CD4-positive, alpha-beta T cell treated with Interleukin-2 at 100 ng/mL for 4 hours (primary cell): ENCODE measurements around the gene ROR1.

Experiments
- DNase-seq: peaks from one replicate; pipeline ENCODE4 v3.0.0-alpha.2; 2020; ENCODE audit warnings: low spot score

The ROR1 gene

GRCh38 chr1:64110924-64111777 lies 337.3 kb downstream of the ROR1 start:
- no peak for DNase-seq

DNA sequence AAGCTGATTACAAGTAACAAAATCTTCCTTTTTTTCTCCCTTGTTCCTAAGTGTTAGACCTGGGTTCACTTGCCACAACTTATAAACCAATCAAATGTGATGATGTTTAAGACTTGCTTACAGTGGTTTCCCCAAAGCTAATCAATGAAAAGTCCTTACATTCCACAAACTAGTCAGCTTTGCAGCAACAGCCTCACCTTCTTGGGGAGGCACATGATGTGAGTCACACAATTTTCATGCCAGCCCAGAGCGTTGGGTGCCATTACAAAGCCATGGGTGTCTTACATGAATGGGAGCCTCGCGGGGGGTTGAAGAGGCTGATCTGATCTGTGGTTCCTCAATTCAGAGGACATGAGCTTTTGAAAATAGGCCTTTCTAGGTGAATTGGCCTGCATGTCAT lies 338.0 kb downstream of the ROR1 start:
- DNase-seq: no peak

- no peak for DNase-seq
These were observed 338.5 kb downstream of the ROR1 start for GRCh38 chr1:64112281-64112680.

DNA sequence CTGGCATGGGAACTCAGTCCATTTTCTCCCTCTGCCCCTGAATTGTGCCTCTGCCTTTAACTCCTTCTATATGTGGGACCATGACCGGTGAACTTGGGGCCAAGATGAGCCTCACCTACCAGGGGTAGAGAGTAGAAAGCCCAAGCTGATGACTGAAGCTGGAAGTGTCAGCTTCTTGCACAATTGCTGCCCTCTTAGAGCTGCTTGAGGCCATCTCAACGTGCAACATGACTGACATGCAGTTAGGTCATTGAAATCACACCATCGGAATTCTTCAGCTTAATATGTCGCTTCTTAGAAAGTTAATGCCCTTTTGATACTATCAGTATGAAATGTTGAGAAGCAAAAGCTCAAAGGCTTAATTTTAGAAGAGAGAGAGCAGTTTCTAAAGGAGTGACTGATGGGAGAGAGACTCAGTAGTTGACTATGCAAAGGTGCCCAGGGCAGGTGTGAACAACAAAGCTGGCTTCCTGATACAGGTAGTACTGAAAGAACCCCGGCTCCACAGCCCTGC lies 340.3 kb downstream of the ROR1 start:
- DNase-seq: no peak

GRCh38 chr1:64116537-64116936 lies 342.7 kb downstream of the ROR1 start:
- DNase-seq: no peak

DNA sequence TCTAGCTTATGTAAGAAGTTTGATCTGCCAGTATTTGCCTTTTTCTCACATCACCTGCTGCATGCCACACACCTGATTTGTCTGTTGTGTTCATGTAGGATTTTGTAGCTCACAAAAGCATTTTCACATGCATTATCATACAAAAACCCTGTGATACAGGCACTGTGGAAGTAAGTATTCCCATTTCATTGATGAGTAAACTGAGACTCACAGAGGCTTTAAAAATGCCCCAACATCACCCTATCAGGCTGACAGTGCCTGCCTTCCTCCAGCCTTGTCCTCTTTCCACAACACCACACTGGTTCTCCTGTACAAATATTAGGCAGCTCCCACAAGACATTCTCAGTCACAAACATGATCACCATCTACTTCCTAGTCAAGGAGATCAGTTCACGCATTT lies 343.7 kb downstream of the ROR1 start:
- DNase-seq: no peak

DNA sequence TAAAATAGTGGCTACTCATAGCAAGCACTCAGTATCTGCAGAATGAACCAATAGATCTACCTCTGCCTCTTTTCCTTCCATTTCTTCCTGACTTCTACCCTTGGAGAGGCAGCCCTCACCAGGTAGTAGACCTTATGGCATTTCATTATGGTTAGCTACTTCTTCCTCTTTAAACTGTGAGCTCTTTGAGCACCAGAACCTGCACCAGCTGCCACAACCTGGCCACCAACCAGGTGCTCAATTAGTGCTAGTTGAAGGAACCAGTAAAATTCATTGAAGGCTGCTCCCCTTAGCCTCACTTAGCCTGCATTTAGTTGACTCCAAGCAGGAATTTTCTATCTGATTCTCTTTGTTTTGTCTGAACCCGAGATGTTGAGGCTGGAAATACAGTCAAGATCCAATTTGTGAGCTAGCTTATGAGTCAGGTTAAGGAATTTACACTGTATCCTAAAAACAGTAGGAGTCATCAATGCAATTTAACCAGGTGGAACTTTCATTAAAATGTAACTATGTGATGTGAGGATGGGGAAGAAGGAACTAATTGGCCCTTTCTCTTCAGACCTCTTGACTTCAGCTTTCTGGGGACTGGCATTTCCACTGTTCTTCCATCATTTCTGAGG lies 348.1 kb downstream of the ROR1 start:
- no peak for DNase-seq

DNA sequence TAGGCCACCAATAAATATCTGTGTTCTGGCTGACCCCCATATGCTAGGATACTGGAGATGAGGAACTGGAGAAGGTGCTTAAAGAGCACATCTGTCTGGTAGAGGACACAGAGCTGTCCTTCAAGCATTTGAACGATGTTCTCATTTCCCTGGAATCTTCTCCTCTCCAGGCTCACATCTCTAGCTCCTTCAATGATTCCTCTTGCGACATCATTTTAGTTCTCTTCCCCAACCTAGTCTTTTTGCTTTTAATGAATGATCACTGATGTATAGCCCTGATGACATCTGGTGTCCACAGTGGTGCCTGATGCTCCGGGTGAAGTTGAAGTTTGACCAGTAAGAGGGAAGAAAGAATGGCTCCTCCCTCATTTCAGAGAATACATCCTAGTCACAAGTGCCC lies 348.8 kb downstream of the ROR1 start:
- no peak for DNase-seq

- DNase-seq: no peak
These were observed 351.1 kb downstream of the ROR1 start for GRCh38 chr1:64124704-64125440.

DNA sequence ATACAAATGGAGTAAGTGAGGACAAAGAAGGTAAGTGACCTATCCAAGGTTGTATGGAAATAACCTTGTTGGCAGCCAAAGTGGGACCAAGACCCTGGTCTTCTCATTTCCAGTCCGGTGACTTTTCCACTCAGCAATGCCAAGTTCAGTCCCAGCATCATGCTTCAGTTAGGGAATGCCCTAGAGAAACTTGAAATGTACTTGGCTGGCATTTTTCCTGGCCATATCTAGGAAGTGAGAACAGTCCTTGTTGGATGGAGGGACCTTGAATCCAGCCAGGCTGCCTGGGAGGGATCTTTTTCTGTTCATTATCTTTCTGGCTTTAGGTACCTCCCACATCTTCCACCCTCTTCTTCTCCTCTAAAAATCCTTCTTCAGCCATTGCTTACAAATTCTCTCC lies 352.8 kb downstream of the ROR1 start:
- no peak for DNase-seq

GRCh38 chr1:64127297-64127696 lies 353.5 kb downstream of the ROR1 start:
- no peak for DNase-seq

- no peak for DNase-seq
These were observed 355.9 kb downstream of the ROR1 start for GRCh38 chr1:64129701-64130100.

GRCh38 chr1:64131155-64131554 lies 357.3 kb downstream of the ROR1 start:
- no peak for DNase-seq

DNA sequence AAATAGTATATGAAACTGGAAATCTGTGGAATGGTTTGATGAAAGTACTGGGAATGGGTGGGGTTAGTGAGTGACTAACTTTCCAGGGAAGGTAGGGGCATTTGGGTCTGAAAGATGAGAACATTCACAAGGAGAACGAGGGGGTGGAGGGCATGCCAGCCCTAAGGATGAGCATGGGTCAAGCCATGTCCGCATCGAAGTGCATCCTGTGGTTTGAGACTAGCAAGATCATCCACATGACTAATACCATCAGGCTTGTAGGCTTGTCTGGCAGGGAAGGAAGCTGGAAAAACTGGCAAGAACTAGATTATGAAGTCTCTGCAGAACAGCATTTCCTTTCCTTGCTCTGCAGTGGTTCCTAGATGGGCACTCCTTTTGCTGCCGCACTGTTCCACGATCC lies 359.2 kb downstream of the ROR1 start:
- DNase-seq: no peak

DNA sequence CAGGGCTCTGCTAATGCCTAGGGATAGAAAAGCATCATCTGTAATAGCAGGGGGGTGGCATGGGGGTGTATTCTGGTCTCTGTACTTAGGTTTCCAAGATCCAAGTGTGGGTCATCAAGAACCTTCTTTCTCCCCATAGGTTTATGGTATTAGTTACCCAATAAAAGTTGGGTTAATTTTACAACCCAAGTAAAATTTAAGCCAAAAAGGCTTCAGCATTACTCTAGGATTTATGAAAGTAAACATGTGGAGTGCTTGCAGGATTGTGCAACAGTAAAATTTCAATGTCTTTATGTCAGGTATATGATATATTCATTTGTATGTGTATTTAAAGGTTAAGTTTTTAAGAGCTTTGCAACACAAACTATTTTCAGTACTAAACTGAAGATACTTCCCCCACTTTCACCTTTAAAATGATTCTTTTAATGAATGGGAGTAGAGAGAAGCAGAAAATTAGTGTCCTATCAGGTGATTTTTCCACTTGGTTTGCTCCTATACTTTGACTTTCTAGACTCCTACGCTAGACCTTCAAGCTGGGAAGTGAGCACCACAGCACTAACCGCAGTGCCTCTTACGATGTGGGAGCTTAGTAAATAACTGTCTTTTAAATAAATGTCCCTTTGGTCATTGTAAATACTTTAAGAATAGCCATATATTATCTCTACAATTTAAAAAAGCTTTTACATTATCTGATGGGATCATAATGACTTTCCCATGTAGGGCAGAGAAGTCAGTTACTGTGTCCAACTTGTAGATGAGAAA lies 361.8 kb downstream of the ROR1 start:
- no peak for DNase-seq

GRCh38 chr1:64136296-64136695 lies 362.5 kb downstream of the ROR1 start:
- no peak for DNase-seq

DNA sequence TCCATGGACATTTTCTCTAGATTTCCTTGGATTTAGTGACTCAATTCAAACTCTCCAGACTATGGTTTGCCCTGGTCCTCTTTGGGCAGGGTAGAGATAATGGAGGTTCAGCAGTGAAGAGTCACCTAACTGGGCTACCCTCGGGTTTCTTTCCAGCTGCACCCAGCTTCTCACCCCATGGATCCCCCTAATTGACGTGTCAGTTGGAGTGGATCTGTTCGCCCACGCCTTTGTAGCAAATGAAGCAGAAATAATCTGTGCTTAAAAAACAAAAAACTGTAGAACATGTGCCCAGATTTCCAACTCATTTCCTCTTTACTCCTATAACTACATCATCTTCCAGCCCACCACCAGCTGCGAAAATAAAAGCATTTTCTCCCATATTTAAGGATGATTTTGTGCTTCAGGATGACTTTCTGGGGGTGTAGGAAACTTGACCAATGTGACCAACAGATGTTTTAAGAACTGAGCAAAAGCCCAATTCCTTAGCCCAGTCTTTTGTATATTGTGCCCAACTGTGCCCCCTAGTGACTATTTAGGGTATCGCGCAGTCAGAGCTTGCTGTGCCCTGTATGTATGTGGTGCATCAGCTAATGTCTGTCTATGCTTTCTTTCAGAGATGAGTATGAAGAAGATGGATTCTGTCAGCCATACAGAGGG lies 363.1 kb downstream of the ROR1 start:
- DNase-seq: peak; percentile 67

- no peak for DNase-seq
These were observed 363.6 kb downstream of the ROR1 start for GRCh38 chr1:64137412-64137803.

DNA sequence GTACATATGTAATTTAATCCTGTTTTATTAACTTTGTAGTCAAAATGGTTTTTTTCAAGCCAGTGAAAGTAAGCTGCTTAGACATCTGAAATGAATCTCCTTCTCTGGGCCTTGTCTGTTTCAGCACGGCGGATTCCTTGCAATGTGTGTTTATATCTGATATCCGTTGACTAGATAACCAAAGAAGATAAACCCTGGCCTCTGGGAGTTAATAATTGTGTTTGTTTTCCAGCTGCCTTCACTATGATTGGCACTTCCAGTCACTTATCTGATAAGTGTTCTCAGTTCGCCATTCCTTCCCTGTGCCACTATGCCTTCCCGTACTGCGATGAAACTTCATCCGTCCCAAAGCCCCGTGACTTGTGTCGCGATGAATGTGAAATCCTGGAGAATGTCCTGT lies 366.1 kb downstream of the ROR1 start:
- DNase-seq: no peak

- DNase-seq: no peak
These were observed 366.8 kb downstream of the ROR1 start for GRCh38 chr1:64140596-64140995.

- no peak for DNase-seq
These were observed 373.4 kb downstream of the ROR1 start for GRCh38 chr1:64147045-64147724.
